ENCODE results near the gene GNL2.

GNL2 gene

DNA sequence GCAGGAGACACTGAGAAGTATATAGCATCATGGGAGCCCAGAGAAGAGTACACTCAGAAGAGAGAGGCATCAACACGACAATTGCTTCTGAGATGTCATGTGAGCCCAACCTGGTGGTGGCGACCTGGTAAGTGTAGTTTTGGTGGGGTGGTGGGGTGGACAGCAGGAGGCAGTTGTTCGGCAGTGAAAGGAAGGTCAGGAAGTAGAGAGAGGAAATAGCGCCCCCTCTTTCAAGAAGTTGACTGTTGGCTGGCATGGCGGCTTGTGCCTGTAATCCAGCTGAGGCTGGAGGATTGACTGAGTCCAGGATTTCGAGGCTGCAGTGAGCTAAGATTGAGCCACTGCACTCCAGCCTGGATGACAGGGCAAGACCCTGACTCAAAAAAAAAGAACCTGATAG, 26.4 kb upstream of the GNL2 start:
- H3K27ac ChIP-seq: no peak overlapping the region
- H3K4me3 ChIP-seq: no peak overlapping the region
- no peak for DNase-seq (ENCODE audit: low spot score)
- TF ChIP-seq, protein P1, sequence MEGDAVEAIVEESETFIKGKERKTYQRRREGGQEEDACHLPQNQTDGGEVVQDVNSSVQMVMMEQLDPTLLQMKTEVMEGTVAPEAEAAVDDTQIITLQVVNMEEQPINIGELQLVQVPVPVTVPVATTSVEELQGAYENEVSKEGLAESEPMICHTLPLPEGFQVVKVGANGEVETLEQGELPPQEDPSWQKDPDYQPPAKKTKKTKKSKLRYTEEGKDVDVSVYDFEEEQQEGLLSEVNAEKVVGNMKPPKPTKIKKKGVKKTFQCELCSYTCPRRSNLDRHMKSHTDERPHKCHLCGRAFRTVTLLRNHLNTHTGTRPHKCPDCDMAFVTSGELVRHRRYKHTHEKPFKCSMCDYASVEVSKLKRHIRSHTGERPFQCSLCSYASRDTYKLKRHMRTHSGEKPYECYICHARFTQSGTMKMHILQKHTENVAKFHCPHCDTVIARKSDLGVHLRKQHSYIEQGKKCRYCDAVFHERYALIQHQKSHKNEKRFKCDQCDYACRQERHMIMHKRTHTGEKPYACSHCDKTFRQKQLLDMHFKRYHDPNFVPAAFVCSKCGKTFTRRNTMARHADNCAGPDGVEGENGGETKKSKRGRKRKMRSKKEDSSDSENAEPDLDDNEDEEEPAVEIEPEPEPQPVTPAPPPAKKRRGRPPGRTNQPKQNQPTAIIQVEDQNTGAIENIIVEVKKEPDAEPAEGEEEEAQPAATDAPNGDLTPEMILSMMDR (IDR thresholded peaks at IDR 0.05): no peak

DNA sequence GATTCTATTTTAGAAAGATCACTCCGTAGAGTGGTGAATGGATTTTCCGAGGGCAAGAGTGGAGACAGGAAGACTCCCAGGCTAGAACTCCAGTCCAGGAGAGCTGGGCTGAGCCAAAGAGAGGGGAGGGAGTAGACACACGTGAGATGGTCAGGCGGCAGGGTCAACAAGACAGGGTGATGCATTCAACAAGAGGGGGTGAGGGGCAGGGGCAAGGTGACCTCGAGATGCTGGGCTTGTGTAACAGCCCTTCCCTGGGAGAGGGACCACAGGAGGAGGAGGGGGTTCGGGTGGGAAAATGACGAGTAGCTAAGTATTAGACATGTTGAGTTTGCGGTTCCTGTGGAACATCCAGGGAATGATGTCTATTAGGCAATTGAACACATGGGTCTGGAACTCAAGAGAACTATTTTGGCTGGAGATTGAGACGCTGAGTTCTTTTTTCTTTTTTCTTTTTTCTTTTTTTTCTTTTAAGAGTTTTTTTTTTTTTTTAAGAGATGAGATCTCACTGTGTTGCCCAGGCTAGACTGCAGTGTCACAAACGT, 25.7 kb upstream of the GNL2 start:
- no peak overlapping the region for H3K4me3 ChIP-seq
- TF ChIP-seq, protein P1 (IDR thresholded peaks at IDR 0.05): no peak
- no peak overlapping the region for H3K27ac ChIP-seq
- DNase-seq (ENCODE audit: low spot score): no peak

DNA sequence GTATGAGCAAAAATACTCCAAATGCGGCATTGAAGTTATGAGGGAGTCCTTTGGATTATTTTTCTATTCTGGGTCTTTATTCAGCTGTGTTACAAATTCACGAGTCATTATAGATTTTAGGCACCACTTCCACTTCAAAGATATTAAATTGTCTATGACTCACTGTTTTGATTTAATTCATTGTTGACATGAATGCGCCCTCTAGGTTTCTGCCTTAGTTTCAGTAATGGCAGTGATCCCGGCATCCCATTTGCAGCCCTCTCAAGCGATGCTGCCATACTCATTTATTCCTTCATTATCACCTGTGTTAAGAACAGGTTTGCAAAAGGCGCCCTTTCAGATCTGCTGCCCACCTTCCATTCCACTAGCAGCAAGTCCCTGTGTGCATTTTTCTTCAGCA, 25.0 kb upstream of the GNL2 start:
- Histone ChIP-seq H3K4me3 (no peak overlapping the region), H3K27ac (no peak overlapping the region)
- TF ChIP-seq, protein P1 (IDR thresholded peaks at IDR 0.05): no peak
- DNase-seq (ENCODE audit: low spot score): no peak

DNA sequence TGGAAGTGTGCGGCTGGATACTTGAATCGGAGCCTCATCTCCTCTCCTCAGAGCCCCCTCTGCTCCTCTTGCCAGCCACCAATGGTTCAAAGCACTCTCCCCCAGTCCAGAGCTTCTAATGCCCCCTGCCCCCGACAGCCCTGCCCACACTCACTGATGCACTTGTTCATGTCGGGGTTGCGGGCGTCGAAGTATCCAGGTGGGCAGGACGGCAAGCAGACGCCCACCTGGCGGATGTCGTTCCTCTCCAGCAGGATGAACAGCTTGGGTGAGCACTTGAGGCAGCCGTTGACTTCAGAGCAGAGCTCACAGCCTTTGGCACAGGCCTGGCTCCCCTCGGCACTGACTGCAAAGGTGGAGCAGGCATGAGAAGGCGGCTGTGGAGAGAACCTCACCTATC, 20.6 kb upstream of the GNL2 start:
- no peak for DNase-seq (ENCODE audit: low spot score)
- H3K4me3 ChIP-seq: no peak overlapping the region
- TF ChIP-seq, protein P1 (IDR thresholded peaks at IDR 0.05): no peak
- no peak overlapping the region for H3K27ac ChIP-seq

DNA sequence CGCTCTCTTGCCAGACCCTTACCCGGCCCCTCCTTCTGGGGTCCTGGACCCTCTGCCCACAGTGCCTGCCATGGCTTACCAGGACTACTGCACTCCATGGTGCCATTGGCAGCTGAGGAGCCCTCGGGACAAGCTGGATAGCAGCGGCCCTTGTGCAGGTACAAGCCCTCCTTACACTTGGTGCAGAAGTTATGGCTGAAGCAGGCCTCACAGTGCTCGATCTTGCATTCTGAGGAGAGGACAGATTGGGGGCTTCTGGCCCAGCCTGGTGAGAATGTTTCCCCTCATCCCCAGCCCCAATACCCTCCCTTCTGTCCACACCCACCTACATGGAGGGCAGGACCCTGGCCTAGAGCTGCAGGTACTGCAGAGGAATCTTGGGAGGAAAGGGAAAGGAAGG, 18.4 kb upstream of the GNL2 start:
- no peak for DNase-seq (ENCODE audit: low spot score)
- TF ChIP-seq, protein P1 (IDR thresholded peaks at IDR 0.05): no peak
- H3K27ac ChIP-seq: no peak overlapping the region
- no peak overlapping the region for H3K4me3 ChIP-seq

DNA sequence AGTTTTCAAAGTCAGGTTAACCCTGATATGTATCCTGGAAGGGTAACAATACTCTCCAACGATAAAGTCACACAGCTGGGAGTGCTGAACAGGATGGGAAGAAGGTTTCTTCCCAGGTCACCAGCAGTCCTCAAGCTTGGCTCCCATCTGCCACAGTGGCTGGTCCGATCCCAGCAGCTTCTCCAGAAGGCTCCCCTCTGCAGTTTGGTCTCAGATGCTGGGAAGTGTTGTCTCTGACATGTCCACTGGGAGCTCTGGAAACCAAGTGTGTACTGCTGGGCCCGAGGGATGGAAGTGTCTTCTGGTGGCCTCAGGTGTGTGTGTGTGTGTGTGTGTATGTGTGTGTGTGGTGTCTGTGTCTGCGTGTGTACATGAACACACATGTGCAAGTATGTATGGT, 16.4 kb upstream of the GNL2 start:
- TF ChIP-seq, protein P1 (IDR thresholded peaks at IDR 0.05): no peak
- Histone ChIP-seq H3K4me3 (no peak overlapping the region), H3K27ac (no peak overlapping the region)
- no peak for DNase-seq (ENCODE audit: low spot score)

DNA sequence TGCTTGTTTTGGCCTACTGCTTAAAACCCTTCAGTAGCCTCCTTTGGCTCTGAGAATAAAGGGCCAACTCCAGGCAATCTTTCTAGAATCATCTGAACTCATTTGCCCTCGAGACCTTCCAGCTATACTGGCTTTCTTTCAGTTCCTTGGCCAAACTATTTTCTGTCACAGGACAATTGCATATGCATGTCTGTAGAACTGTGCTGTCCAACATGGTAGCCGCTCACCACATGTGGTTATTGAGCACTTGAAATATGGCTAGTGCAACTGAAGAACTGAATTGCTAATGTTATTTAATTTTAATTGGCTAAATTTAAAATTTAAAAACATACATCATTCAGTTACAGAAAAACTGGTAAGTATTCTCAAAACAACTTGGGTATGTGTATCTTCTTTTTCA, 14.3 kb upstream of the GNL2 start:
- H3K4me3 ChIP-seq: no peak overlapping the region
- DNase-seq (ENCODE audit: low spot score): no peak
- H3K27ac ChIP-seq: no peak overlapping the region
- TF ChIP-seq, protein P1 (IDR thresholded peaks at IDR 0.05): no peak
